Muscle of leg (tissue), 11 donors: ENCODE results near the gene MAFB. TPM values are rescaled to one million over a fixed set of nuclear protein-coding genes. Genes with fewer than 3 reads are reported as not detected.

ENCODE experiments used
- DNase-seq: peaks from one replicate; pipeline ENCODE4 v3.0.0; 2013
- H3K27ac ChIP-seq: one replicate; pipeline ENCODE4 v1.5.1; 2013; ENCODE audit warnings: mild to moderate bottlenecking, low read length, control low read depth
- H3K27me3 ChIP-seq: one replicate; pipeline ENCODE4 v1.6.1; 2013; ENCODE audit warnings: low read length; ENCODE audit not compliant: control insufficient read depth, insufficient read depth
- H3K36me3 ChIP-seq: one replicate; pipeline ENCODE4 v1.6.1; 2013; ENCODE audit warnings: low read length; ENCODE audit not compliant: control insufficient read depth, insufficient read depth
- H3K4me1 ChIP-seq: one replicate; pipeline ENCODE4 v1.6.1; 2013; ENCODE audit warnings: low read length; ENCODE audit not compliant: control insufficient read depth, insufficient read depth
- H3K4me3 ChIP-seq: one replicate; pipeline ENCODE4 v1.5.1; 2013; ENCODE audit warnings: low read length, control low read depth
- H3K9me3 ChIP-seq: replicated peaks from 2 replicates; pipeline ENCODE4 v1.6.1; 2013; ENCODE audit warnings: low read depth, low read length; ENCODE audit not compliant: control insufficient read depth
- whole genome bisulfite sequencing: methylation state at CpG from one replicate; pipeline ENCODE4 v1.1.5; 2013; ENCODE audit warnings: missing lambda C conversion rate; ENCODE audit not compliant: insufficient coverage; 5-methylcytosine and 5-hydroxymethylcytosine counted together
- polyA plus RNA-seq, 8 donors: library from polyadenylated mRNA; unstranded; fragments of 120-200 nt; gene quantifications; one replicate each; pipeline versions ENCODE4 v1.2.1 to v1.2.3, GENCODE V29; 2013; ENCODE audit warnings: inconsistent platforms in 1 of 8, low replicate concordance in 1 of 8; ENCODE audit not compliant: insufficient read length in 8 of 8, insufficient read depth in 1 of 8
- total RNA-seq: library from RNA; stranded (reverse); fragments of 120-200 nt; gene quantifications from one replicate; pipeline ENCODE4 v1.2.4, GENCODE V29; 2013

Gene MAFB
- total and polyA plus RNA-seq, 9 donors: 6.3 to 19.9 (median 10.7) TPM

GRCh38 chr20:40636486-40636885 lies 52.5 kb downstream of the MAFB start:
- Histone ChIP-seq H3K4me3 (no peak overlapping the region), H3K36me3 (no peaks in the 10 kb centered on the region), H3K27me3 (no peaks in the 10 kb centered on the region), H3K27ac (no peak overlapping the region), H3K4me1 (no peaks in the 10 kb centered on the region), H3K9me3 (no peaks in the 10 kb centered on the region)
- 93% methylated on average over 2 of the region's 2 CpGs for WGBS
- DNase-seq: no peak

GRCh38 chr20:40635971-40636370 lies 53.1 kb downstream of the MAFB start:
- H3K4me1 ChIP-seq: no peaks in the 10 kb centered on the region
- no peak overlapping the region for H3K4me3 ChIP-seq
- H3K36me3 ChIP-seq: no peaks in the 10 kb centered on the region
- H3K27ac ChIP-seq: no peak overlapping the region
- H3K9me3 ChIP-seq: no peaks in the 10 kb centered on the region
- DNase-seq: no peak
- no peaks in the 10 kb centered on the region for H3K27me3 ChIP-seq
